Ovary (tissue), 9 donors: Measurements from ENCODE around the gene FAT2. TPM values are rescaled to one million over a fixed set of nuclear protein-coding genes. Genes with fewer than 3 reads are reported as not detected.

Experiments
- DNase-seq, 5 donors: peaks; one replicate each; pipeline ENCODE4 v3.0.0-alpha.2; 2019 to 2020
- H3K27ac ChIP-seq, 2 donors: fragments of 200-600 bp; one replicate each; pipeline versions ENCODE4 v1.5.1 to v1.8.0; 2019 to 2022
- H3K27me3 ChIP-seq: fragments of 200-600 bp; one replicate; pipeline ENCODE4 v1.8.0; 2022
- H3K36me3 ChIP-seq: fragments of 200-600 bp; sonication (generic); one replicate; pipeline ENCODE4 v1.5.1; 2019
- H3K4me1 ChIP-seq: one replicate; pipeline ENCODE4 v1.8.1; 2013; ENCODE audit warnings: mild to moderate bottlenecking, moderate library complexity; ENCODE audit not compliant: insufficient read depth
- H3K4me3 ChIP-seq: fragments of 200-600 bp; sonication (generic); one replicate; pipeline ENCODE4 v1.5.1; 2017
- H3K9me3 ChIP-seq, 2 donors: fragments of 200-600 bp in 1 of 2; sonication (generic) in 1 of 2; one replicate each; pipeline versions ENCODE4 v1.5.1 to v1.8.1; 2013 to 2019; ENCODE audit warnings: mild to moderate bottlenecking in 1 of 2, moderate library complexity in 1 of 2
- CTCF ChIP-seq, 3 donors: fragments of 450-650 bp in 2 of 3; fragments of 200-600 bp in 1 of 3; IDR thresholded peaks; one replicate each; pipeline versions ENCODE4 v1.5.1 to v1.8.0; 2016 to 2022; ENCODE audit warnings: antibody characterized with exemption in 3 of 3, mild to moderate bottlenecking in 1 of 3
- EP300 ChIP-seq: sonication (generic); formaldehyde crosslinking; IDR thresholded peaks from one replicate; pipeline ENCODE4 v1.6.1; 2017; ENCODE audit warnings: antibody characterized with exemption
- POLR2A ChIP-seq: fragments of 450-650 bp; IDR thresholded peaks from one replicate; pipeline ENCODE4 v1.6.1; 2017; ENCODE audit warnings: antibody characterized with exemption, mild to moderate bottlenecking, moderate library complexity
- WGBS, 3 donors: extraction: QIAGEN DNeasy Blood & Tissue Kit in 1 of 3; methylation state at CpG; one replicate each; pipeline versions ENCODE4 v1.1.5 to v1.1.7; 2013 to 2017; 5-methylcytosine and 5-hydroxymethylcytosine counted together
- intact Hi-C, 4 donors: fragments of 100-400 bp; cut with DNase I; formaldehyde crosslinking; loops; one replicate each; pipeline versions ENCODE4 v1.11.0 to v1.15.1; 2022 to 2023
- polyA plus RNA-seq, 2 donors: library from polyadenylated mRNA; stranded (reverse); fragments of 200-250 nt in 1 of 2; fragments of 350-450 nt in 1 of 2; fragmentation: Illumina TruSeq in 1 of 2; extraction: RNeasy Lipid Tissue Mini Kit (QIAGEN cat#74804) in 1 of 2; gene quantifications; one replicate each; pipeline ENCODE4 v1.2.3, GENCODE V29; 2013 to 2014
- total RNA-seq, 7 donors: library from RNA; depleted of rRNA in 2 of 7; stranded (reverse); fragments of >200 nt in 2 of 7; fragmentation: NEBNext Ultra II Directional in 3 of 7; extraction: Animal tissue kit (Norgen Biotek cat#: 25700) in 3 of 7; gene quantifications; one replicate each; pipeline versions ENCODE4 v1.1.0 to v1.2.4, GENCODE V29; 2016 to 2023
- donor health status: DM: no; HTN: no; CAD: no; lungs with moderate emphysema.
- donor health status: DM: no; HTN: no; CAD: no.
- donor health status: Bipolar disorder and iron deficiency.
- donor health status: DM: yes; HTN: yes; CAD: no.
- donor health status: DM: no; HTN: no; CAD: no.
- donor health status: DM: yes; HTN: yes; CAD: no.

Gene FAT2
- total and polyA plus RNA-seq, 9 donors, result 0.01 to 0.74 (median 0.14) TPM; not detected in 1

DNA sequence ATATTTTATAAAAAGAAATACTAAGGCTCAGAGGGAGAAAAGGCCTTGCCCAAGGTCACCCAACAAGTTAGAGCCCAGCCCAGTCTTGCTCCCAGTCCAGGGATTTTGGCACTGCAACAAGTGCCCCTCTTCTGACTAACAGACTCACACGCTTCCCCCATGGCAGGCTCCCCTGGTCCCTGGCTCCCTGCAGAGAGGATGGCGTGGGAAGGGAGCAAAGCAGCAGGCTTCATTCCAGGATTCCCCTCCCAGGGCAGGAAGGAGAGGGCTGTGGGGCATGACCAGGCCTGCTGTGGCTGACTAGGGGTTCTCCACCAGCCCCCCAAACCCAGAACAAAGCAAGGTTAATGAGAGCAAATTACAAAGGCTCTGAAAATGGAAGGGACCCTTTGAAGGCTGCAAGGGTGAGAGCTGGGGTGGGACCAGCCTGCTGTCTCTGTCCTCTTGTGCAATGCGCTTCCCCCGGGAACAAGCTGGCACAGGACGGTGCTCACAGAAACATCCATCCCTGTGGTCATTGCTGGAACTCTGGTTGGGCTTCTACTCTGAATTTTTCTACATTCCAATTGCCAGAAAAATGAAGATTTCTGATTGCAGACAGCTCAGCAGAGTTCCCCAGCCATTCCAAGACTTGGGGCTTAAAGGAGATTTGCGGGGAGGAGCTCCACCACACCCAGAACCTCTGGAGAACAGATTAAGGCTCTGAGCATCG lies 37.1 kb upstream of the FAT2 start:
- TF ChIP-seq EP300 (no peak), POLR2A (no peak), CTCF (IDR thresholded peaks at IDR 0.05) (no peak)
- intact Hi-C loops, result no loop called here
- DNase-seq, result no peak
- no peaks in the 10 kb centered on the region for H3K9me3 ChIP-seq
- H3K36me3 ChIP-seq, result no peaks in the 10 kb centered on the region
- no peak overlapping the region for H3K4me3 ChIP-seq
- no peak overlapping the region for H3K27ac ChIP-seq
- peaks cover 5% of the 10 kb centered on the region for H3K4me1 ChIP-seq
- WGBS, 3 donors, result 49 to 69% (median 67%) methylated on average over 7 of the region's 7 CpGs
- no peaks in the 10 kb centered on the region for H3K27me3 ChIP-seq

DNA sequence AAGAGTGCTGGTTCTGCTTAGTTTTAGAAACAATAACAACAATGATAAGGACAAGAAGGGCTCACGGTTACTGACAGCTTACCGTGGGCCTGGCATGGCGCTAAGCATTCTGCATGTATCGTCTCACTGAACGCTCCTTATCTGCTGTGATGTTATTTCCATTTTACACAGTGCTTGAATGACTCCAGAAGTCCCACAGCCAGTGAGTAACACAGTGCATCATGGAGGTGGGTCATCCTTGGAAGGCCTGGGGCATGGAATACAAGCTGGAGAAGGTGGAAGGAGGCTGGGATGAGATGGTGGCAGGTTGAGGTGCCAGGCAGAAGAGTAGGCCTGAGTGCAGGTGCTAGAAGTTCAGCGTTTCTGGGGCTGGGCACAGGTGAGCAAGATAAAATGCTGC lies 36.5 kb upstream of the FAT2 start:
- peaks cover 5% of the 10 kb centered on the region for H3K4me1 ChIP-seq
- intact Hi-C loops, result no loop called here
- no peak overlapping the region for H3K27ac ChIP-seq
- no peak overlapping the region for H3K4me3 ChIP-seq
- WGBS, 3 donors, result 31 to 60% (median 38%) methylated on average over 6 of the region's 6 CpGs
- H3K9me3 ChIP-seq, result no peaks in the 10 kb centered on the region
- H3K36me3 ChIP-seq, result no peaks in the 10 kb centered on the region
- H3K27me3 ChIP-seq, result no peaks in the 10 kb centered on the region
- DNase-seq, result no peak
- TF ChIP-seq EP300, result no peak
- TF ChIP-seq CTCF (IDR thresholded peaks at IDR 0.05), result no peak
- no peak for TF ChIP-seq POLR2A

DNA sequence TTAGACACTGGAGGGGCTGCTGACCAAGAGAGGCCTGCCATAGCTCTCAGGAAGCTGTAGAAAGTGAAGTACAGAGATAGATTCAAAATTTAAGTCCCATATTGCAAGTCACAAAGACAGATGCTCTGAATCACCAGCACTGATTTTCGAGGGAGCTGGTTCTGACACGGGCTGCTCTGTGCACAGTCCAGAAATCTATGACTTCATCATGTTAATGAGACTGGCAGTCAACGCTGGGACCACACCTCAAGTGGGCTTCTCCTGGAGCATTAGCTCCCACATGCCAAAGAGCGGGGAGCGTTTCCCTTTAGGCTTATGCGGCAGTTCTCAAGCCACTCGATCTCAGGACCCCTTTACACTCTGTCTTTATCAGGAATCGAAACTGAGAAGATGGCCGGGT lies 34.2 kb upstream of the FAT2 start:
- 88 to 92% (median 88%) methylated on average over 9 of the region's 9 CpGs for WGBS, 3 donors
- Histone ChIP-seq H3K9me3 (no peaks in the 10 kb centered on the region), H3K27ac (no peak overlapping the region), H3K4me1 (peaks cover 3% of the 10 kb centered on the region), H3K36me3 (no peaks in the 10 kb centered on the region), H3K4me3 (no peak overlapping the region), H3K27me3 (no peaks in the 10 kb centered on the region)
- DNase-seq, result no peak
- TF ChIP-seq POLR2A, result no peak
- no peak for TF ChIP-seq CTCF (IDR thresholded peaks at IDR 0.05)
- TF ChIP-seq EP300, result no peak
- intact Hi-C loops, result no loop called here

DNA sequence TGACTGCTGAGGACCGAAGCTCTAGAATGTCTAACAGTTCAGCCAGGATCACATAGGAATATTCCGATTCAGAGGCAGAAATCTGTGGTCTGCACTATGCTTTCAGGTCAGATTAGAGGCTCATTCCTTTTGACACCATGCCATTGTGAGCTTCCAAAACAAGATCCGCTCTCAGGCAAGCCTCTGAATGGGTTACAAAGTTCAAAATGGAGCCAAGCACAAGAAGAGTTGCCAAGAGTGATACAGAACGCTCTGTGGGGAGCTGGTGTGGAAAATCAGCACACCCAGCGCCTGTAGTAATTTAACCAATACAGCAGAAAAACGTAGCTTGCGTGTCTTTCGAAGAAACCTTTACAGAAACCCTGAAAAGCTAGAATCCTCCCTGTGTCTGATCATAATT lies 33.3 kb upstream of the FAT2 start:
- H3K4me1 ChIP-seq, result peaks cover 3% of the 10 kb centered on the region
- H3K36me3 ChIP-seq, result no peaks in the 10 kb centered on the region
- no peaks in the 10 kb centered on the region for H3K9me3 ChIP-seq
- intact Hi-C loops, result no loop called here
- no peak overlapping the region for H3K27ac ChIP-seq
- no peak for DNase-seq
- no peak overlapping the region for H3K4me3 ChIP-seq
- TF ChIP-seq CTCF (IDR thresholded peaks at IDR 0.05) (no peak), EP300 (no peak), POLR2A (no peak)
- no peaks in the 10 kb centered on the region for H3K27me3 ChIP-seq
- 35 to 58% (median 35%) methylated on average over 8 of the region's 8 CpGs for WGBS, 3 donors
